Islet of Langerhans (tissue), 1 donor: ENCODE data around the gene LPP.

ENCODE experiments used
- FAIRE-seq: peaks from one replicate; lab custom pipeline; 2011; peaks lifted over from hg19 to GRCh38; lab: Jason Lieb, UNC

The LPP gene

DNA sequence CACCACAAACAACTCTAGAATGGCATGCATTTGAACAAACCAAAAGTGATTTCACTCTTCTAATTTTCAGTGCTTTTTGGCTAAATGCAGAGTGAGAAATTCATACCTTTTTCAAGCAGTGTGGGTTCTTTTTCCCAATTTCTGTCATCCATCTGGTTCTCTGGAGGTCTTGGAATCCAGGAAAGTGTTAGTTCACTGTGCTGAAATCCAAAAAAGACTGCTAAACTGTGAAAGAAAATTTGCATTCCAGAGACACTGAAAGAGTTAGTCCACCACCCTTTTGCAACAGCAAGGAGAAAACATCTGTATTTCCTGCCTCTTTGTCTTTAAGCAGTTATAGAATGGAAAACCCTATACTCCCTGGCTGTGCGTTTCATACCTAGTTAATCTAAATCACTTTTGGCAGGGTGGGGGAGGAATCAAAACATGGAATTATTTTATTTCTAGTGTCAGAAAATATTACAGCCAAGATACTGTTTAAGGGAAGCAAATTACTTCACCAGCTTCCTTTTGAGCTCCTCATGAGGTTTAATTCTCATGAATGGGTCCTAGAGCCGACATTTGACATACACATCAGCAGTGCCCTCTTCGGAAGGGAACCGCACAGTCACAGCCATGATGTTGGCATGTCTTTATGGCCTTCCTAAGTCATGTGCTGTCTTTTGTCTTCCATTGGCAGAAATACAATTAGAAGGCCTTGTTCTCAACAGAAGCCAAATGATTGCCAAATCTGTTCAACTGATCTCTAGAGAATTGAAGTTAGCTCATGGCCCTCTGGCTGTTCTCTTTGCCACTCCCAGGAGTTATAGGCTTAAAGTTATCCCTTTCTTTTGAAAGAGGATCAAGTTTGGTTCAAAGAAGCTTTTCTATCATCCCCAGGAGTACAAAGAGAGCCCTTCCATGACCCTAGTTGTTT, 700.2 kb downstream of the LPP start:
- no peak for FAIRE-seq

DNA sequence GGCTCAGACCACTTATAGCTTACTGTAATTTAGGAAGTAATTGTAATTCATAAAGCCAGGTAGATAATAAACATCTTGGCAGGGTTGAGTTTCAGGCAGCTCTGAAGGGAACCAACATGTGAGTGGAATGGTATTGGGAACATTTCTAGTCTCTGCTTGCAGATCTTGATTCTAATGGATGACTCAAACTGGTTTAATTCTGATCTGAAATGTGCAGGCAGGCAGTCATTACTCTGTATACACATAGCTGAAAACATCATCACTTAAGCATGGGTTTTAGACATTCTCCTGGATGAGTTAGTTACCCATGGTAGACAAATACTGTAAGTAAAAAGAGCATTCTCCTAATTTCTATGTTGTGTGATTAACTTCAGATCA, 700.8 kb downstream of the LPP start:
- FAIRE-seq, result no peak

DNA sequence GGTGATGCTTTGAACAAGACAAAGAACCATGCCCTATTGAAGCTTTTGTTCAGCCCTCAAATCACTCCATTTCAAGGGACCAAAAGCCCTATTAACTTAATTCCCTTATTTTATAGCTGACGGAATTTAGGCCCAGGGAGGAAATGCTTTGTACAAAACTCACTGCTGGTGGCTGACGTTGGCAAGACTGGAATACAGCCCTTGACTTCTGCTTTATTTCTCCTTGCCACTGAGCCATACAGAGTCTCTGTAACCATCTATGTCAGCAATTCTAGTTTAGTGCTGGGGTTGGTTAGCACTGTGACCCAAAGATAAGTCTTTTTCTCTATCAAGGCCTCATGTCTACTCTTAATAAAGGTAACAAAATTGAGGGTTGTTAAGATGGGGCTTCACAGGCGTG, 701.7 kb downstream of the LPP start:
- FAIRE-seq, result no peak

DNA sequence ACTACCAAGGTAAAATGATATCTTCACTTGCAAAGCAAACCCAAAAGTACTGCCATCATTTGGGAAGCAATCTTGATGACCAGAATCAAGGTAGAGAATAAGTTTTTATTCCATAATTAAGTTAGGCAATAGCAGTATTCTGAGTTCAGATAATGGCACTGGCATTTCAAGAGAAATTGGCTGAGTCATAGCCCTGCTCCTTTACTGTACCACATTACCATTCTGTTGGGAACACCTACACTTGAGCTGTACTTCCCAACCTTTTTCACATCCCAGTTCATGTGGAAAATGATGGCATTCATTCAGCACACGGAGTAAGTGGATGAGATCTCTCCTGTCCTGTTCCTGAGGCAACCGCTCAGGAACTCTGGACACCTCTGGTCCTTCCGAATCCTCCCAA, 706.2 kb downstream of the LPP start:
- FAIRE-seq, result no peak

DNA sequence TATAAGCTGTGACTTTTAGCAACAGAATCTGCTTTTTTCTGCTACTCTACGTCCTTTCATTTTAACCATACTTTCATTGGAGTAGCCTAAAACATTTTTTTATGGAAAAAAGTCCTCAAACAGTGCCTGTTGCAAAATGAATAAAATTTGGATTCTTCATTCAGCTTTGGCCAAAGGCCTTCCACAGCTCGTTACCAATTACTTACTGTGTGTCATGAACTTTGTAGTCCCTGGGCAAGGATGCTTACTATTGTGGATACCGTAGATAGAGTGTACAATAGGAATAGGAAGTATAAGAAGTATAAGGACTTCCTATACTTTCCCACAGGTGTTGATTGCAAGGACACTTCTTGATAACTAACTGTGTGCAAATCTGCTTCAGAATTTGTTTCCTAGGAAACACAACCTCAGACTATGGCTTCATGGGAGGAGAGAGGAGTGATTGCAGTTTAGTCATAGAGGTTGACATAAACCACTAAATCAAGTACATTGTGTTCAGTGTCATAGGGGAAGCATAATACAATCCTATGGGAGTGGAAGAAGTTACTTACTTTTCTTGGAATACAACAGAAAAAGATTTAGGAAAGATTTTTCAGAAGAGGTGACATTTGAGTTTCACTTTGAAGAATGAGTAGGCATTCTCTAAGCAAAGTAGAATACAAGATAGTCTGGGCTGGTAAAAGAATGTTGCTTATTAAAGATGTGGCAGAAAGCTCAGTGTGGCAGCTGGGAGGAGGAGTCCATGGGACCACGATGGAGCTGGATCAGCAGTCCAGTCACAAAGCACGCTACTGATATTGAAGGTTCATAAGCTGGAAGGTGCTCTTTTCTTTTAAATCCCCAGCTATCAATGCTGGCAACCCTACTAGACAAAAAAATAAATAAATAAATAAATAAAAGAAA, 708.1 kb downstream of the LPP start:
- no peak for FAIRE-seq

DNA sequence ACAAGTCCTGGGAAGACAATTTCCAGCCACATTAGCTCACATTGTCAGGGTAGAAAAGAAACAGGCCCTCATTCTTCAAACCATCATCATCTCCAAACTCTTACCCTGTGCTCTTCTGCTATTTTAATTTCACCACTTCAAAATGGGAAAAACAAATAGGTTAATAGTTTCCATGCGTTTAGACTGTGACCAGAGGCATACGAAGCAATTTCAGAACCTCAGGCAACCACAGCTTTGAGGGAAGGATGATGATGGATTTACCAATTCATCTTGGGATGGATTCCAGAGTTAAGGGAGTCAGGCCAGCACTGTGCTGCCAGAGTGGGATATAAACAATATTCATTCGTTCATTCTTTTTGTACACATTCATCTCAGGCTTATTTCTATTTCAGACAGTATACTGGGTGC, 710.0 kb downstream of the LPP start:
- FAIRE-seq, result no peak

DNA sequence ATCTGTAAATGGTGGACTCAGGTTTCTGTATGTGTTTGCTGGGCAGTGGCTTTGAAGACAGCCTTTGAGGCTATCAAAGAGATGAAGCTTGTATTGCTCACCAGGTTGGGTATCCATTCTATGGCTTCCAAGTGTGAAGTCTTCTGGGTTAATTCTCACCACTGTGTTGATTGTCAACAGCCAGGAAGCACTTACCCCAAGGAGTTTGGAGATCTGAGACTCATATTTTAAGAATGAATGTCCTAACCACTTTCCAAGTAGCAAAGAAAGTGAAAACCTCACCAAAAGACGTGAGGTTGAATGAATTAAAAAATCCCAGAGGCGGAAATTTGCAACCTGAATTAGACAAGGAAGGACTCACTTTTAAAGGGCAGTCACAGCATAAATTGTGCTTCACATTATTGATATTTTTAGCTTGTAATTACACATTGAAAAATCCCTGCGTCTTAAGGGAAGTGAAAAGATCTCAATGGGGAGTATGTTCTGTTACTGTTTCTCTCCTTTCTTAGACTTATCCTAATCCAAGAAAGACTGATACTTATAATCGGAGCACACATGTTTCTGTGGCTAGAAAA, 713.8 kb downstream of the LPP start:
- FAIRE-seq, result no peak

DNA sequence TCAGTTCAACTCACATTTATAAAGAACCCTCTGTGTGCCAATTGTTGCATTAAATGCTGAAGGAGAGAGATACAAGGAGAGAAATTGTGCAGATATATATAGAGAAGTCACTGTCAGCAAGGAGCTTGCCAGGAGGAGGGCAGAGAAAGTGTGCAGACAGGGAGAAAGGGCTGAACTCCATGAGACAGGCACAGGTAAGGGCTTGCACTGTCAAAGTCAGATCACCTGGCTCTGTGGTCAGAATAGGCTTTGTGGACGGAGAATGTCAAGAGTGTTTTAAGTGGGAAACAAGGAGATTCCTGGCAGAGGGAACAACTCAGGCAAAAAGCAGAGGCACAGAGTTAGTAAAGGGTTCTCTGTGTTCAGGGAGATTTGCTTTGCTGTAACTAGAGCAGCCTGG, 714.8 kb downstream of the LPP start:
- FAIRE-seq, result no peak

DNA sequence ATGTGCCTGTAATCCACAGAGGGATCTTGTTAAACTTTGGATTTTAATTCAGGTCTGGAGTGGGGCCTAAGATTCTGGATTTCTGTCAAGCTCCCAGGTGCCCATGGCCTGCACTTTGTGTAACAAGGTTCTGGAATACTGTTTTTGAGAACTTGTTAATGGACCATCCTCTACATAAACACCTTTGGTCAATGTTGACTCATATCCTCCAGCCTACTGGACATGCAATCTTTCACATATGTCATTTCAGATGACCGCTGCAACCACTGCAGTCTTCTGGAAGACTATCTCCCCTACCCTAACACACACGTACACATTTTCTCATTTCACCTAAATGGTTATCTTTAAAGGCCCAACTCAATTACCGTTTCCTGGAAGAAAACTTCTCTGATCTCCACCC, 715.7 kb downstream of the LPP start:
- no peak for FAIRE-seq

DNA sequence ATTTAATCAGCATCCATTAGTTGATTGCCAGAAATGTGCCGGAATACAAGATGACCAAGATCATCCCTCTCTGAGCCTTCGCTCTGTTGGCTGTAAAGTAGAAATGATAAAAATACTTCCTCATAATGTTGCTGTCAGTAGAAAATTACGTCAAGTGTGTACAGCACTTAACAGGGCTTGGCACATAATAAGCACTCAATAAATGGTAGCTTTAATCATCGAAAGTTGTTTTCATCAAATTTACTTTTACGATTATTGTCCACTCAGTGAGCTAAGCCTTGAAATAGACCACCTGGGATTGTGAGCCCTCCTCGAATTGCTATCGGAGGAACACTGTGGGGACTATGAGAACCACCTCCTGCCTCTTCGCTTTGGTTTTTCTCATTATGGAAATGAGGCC, 716.5 kb downstream of the LPP start:
- FAIRE-seq, result no peak

DNA sequence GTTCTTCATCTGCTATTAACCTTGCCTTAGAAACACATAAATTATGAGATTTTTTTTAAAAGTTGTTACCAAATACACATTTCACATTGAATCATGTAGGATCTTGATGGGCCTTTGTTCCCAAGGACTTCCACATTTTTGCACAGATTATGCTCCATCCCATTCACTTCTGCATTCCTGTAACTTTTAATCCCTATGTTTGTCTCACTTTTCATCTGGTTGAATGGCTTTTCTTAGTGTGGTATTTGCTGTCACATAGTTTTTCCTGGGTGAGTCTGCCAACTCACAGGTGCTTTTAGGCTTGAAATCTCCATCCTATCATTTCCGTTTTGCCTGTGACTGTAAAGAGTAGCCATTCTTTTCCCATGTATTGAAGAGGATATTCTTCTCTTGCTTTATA, 720.6 kb downstream of the LPP start:
- FAIRE-seq, result no peak

DNA sequence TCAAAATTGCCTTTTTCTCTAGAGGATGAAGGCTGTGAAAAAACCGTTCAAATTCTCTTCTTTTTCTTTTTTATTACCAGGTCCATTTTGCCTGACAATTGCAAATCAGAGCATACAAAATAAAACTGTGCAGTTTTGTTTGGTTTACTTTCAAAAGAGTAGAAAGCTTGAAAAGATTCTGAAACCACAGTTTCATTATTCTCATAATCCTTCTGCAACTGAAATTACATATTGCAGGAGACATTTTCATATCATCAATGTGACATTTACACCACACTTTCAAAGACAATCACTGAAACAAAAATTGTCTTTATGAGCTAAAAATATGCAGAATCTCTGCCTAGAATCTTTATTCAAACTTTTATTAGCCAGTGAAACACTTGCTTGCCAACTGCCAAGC, 721.5 kb downstream of the LPP start:
- no peak for FAIRE-seq

DNA sequence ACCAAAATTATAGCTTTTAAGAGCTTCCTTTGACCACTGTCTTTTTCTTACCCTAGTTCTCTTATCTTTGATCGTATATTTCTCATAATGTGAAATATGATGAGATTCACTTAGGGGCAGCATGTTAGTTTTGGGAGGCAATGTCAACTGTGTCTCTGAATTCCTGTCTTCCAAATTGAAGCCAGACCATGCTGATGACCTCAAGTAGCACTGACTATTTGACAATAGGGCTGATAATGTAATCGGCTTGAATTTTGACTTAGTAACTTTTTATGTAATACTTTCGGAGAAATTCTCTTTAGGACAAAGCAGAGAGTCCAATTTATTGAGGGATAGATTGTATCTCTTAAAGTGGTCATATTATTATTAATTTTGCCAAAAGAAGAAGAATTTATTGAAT, 722.4 kb downstream of the LPP start:
- no peak for FAIRE-seq

DNA sequence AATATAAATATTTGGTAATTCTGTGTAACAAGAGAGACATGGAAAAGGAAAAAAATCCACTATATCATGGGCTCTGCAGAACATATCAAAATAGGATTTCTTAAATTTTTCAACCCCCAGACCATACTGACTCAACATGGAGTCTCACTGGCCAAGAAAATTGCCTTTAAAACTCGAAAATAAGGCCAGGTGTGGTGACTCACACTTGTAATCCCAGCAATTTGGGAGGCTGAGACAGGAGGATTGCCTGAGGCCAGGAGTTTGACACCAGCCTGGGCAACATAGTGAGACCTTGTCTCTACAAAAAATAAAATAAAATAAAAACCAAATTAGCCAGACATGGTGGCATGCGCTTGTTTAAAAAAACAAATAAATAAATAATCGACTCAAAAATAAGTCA, 723.4 kb downstream of the LPP start:
- FAIRE-seq, result no peak

DNA sequence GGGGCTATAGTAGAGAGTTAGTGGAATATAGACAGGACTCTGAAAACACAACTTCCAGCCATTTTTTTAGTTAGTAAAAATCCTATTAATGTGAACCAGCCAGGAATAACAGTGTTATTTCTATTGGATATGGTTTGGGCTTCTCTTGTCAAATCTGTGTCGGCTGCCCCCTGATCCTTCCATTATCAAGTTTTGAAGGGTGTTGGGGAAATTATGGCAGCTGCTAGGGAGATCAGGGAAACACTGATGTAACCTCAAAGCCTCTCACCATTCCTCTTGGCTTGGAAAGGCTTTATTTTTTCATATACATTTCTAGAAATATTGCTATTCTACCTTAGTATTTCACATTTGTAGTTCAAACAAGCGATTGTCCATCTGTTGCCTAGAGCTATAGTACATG, 724.1 kb downstream of the LPP start:
- no peak for FAIRE-seq

DNA sequence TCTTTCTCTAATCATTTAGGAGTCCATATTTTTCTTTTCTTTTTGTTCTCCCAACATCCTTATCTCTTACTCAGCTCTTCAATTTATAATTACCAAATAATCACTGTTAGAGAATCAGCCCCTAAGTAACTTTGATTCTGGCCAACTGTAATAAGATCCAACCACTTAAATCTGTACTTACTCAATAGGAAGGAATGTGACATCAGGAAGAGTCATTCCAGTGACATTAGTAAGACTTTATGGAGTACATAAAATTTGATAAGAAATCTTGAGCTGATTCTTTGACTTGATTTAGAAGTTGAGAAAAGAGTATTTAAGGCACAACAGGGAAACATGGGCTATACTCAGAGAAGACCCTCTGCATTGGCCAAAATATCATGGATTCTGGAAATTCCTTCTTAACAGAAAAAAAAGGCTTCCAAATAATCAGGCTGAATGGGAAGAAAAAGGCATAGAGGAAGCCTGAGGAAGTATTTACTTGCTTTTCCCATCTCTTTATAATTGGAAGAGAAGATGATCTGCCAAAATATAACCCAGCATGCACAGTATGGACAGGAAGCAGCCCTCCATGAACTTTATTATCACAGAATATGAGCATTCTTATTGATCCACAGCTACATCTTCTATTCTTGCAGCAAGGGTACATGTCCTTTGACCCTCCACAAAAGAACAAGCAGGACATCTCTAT, 728.1 kb downstream of the LPP start:
- no peak for FAIRE-seq

DNA sequence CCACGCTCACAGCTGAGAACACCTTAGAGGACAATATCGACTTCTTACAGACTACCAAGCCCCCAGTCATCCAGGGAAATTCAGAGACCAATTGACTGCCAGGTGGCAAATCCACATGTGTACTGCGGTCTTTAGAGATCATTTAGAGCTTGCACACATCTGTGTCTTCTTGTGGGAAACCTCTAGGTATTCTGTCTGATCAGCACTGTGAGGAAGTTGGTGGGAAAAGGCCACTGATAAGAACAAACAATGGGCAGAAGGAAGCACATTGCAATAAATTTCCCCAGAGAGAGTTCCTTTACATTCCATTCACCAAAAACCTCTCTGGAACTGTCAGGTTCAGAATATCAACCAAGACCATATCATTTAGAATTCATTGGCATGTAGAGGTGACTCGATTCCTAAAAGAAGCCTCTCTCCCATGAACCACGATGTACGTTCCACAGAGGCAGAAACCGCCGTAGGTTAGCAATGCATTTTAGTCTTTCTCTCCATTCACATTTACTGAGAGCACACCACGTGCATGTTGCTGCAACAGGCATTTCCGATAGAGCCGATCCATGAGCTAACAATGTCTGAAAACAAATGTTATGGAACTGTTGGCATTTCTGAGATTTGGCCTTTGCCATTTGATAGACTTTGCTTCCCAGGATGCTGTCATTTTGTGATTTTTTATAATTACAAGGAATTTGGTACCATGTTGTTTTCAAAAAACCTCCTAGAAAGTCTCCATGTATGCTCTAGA, 730.5 kb downstream of the LPP start:
- FAIRE-seq, result no peak

DNA sequence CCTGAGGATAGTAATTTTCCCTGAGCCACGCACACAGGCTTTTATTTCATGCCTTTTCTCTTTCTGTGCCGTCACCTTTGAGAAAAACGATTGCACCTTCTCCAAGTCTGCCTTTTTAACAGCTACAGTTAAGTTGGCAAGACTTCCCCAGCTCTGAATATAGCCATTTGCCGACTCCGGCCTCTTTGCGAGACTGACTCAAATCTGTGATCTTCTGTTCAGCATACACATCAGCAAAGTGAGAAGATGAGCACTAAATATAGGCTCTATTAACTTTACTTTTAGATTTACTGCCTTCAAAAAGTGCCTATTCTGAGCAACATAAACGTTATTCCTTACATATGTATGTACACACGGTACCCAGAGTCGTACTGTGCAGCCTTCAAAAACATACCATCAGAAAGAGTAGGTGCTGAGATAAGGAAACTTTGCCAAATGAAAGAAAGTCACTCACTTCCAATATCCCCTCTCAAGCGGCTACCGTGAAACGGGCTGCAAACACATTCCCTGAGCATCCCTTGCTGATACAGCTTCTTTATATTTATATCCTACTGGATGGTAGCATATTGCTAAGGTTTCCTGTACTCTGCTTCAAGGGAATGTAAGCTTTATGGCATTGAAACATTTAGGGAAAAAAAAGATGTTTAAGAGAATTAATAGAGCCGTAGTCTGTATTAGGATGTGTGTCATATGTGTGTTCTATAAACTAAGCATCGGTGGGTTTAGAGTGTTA, 734.5 kb downstream of the LPP start:
- FAIRE-seq, result no peak

DNA sequence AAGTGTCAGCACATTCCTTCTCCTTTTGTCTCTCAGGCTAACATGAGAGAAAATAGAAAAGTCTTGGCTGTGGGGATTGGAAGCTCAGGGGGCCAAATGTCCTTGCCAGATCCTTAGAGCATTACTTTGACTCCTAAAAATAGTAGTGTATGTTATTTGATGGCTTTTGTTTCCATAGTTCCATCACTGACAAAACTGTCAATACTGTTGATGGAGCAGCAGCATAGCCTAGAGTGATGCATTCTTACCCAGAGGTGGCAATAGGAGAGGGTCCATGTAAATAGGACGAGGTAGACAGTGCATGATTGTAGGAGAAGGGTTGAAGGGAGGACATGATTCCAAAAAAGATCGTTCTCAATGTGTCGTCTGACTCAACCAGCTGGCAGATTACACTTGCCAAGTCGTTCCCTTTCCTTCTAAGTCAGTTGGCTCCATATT, 735.1 kb downstream of the LPP start:
- FAIRE-seq, result no peak

DNA sequence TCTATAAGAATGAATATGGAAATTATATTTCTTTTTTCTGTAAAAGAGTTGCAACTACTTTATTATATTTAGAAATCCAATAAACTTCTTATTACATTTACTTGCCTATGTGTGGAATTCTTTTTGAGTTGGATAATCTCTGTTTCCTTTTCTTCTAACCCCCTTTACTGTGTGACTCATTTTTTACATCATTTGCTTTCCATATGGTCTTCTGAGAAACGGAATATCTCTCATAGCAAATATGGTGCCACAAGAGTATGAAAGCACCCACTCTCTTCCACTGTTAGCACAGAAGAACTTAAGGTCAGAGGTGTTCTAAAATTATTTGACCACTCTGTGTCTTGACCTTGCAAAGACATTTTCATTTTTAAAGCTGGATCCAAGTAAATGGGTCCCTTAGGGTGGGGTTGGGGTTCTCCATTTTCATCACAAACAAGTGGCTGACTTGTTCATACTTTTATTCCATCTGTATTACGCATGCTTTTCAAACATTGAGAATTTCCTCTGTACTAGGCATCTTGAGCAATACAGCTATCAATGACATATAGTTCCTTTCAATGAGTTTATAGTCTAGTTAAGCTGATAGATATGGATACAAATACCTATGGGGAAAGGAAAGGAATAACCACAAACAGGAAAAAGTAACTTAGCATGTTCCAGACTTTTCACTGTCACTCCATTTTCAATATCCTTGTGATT, 736.8 kb downstream of the LPP start:
- FAIRE-seq, result no peak
